ENCODE measurements around the gene CPNE4.

The CPNE4 gene

GRCh38 chr3:131731709-131732108, 303.1 kb downstream of the CPNE4 start:
- H3K4me1 Mint-ChIP-seq, result no peaks in the 10 kb centered on the region
- no peak overlapping the region for H3K27ac Mint-ChIP-seq
- ATAC-seq (ENCODE audit: low read depth), result no peak
- no peaks in the 10 kb centered on the region for H3K9me3 Mint-ChIP-seq
- H3K27me3 Mint-ChIP-seq, result no peaks in the 10 kb centered on the region
- H3K4me3 Mint-ChIP-seq, result no peak overlapping the region
- no peak for DNase-seq (ENCODE audit: low spot score in 2 of 2)
- H3K36me3 Mint-ChIP-seq, result no peaks in the 10 kb centered on the region

- no peak overlapping the region for H3K4me3 Mint-ChIP-seq
- no peak for ATAC-seq (ENCODE audit: low read depth)
- H3K27ac Mint-ChIP-seq, result no peak overlapping the region
- no peaks in the 10 kb centered on the region for H3K36me3 Mint-ChIP-seq
- H3K9me3 Mint-ChIP-seq, result no peaks in the 10 kb centered on the region
- H3K4me1 Mint-ChIP-seq, result no peaks in the 10 kb centered on the region
- no peak for DNase-seq (ENCODE audit: low spot score in 2 of 2)
- H3K27me3 Mint-ChIP-seq, result no peaks in the 10 kb centered on the region
Observed at GRCh38 chr3:131730581-131730980, 304.2 kb downstream of the CPNE4 start.

- no peaks in the 10 kb centered on the region for H3K36me3 Mint-ChIP-seq
Observed at GRCh38 chr3:131729643-131730017, 305.2 kb downstream of the CPNE4 start.

GRCh38 chr3:131728898-131729642, 305.7 kb downstream of the CPNE4 start:
- no peaks in the 10 kb centered on the region for H3K4me1 Mint-ChIP-seq
- no peak for ATAC-seq (ENCODE audit: low read depth)
- no peaks in the 10 kb centered on the region for H3K36me3 Mint-ChIP-seq
- no peak overlapping the region for H3K4me3 Mint-ChIP-seq
- no peaks in the 10 kb centered on the region for H3K9me3 Mint-ChIP-seq
- H3K27me3 Mint-ChIP-seq, result peaks cover 2% of the 10 kb centered on the region
- no peak for DNase-seq (ENCODE audit: low spot score in 2 of 2)
- H3K27ac Mint-ChIP-seq, result no peak overlapping the region

More at GRCh38 chr3:131729643-131730017, 305.2 kb downstream of the CPNE4 start:
- H3K9me3 Mint-ChIP-seq, result no peaks in the 10 kb centered on the region
- no peak overlapping the region for H3K27ac Mint-ChIP-seq
- H3K4me1 Mint-ChIP-seq, result no peaks in the 10 kb centered on the region
- no peak overlapping the region for H3K4me3 Mint-ChIP-seq
- ATAC-seq (ENCODE audit: low read depth) (no peak), DNase-seq (ENCODE audit: low spot score in 2 of 2) (no peak)
- H3K27me3 Mint-ChIP-seq, result no peaks in the 10 kb centered on the region

GRCh38 chr3:131725414-131725813, 309.4 kb downstream of the CPNE4 start:
- H3K27ac Mint-ChIP-seq, result no peak overlapping the region
- H3K9me3 Mint-ChIP-seq, result no peaks in the 10 kb centered on the region
- H3K27me3 Mint-ChIP-seq, result peaks cover 7% of the 10 kb centered on the region
- H3K36me3 Mint-ChIP-seq, result no peaks in the 10 kb centered on the region
- H3K4me1 Mint-ChIP-seq, result no peaks in the 10 kb centered on the region
- no peak for ATAC-seq (ENCODE audit: low read depth)
- no peak overlapping the region for H3K4me3 Mint-ChIP-seq
- DNase-seq (ENCODE audit: low spot score in 2 of 2), result no peak

- ATAC-seq (ENCODE audit: low read depth) (no peak), DNase-seq (ENCODE audit: low spot score in 2 of 2) (no peak)
- Mint-ChIP-seq H3K9me3 (no peaks in the 10 kb centered on the region), H3K4me1 (no peaks in the 10 kb centered on the region), H3K27ac (no peak overlapping the region), H3K36me3 (no peaks in the 10 kb centered on the region), H3K27me3 (peaks cover 7% of the 10 kb centered on the region), H3K4me3 (no peak overlapping the region)
Observed at GRCh38 chr3:131723343-131723742, 311.5 kb downstream of the CPNE4 start.

- no peaks in the 10 kb centered on the region for H3K36me3 Mint-ChIP-seq
- no peaks in the 10 kb centered on the region for H3K9me3 Mint-ChIP-seq
- no peak for DNase-seq (ENCODE audit: low spot score in 2 of 2)
- no peaks in the 10 kb centered on the region for H3K4me1 Mint-ChIP-seq
- no peak for ATAC-seq (ENCODE audit: low read depth)
- no peak overlapping the region for H3K27ac Mint-ChIP-seq
- H3K4me3 Mint-ChIP-seq, result no peak overlapping the region
- peaks cover 4% of the 10 kb centered on the region for H3K27me3 Mint-ChIP-seq
Observed at GRCh38 chr3:131717493-131717892, 317.3 kb downstream of the CPNE4 start.

- no peak for DNase-seq (ENCODE audit: low spot score in 2 of 2)
- ATAC-seq (ENCODE audit: low read depth), result no peak
- no peak overlapping the region for H3K27ac Mint-ChIP-seq
- H3K4me3 Mint-ChIP-seq, result no peak overlapping the region
- no peaks in the 10 kb centered on the region for H3K9me3 Mint-ChIP-seq
- H3K27me3 Mint-ChIP-seq, result peaks cover 3% of the 10 kb centered on the region
- no peaks in the 10 kb centered on the region for H3K36me3 Mint-ChIP-seq
- H3K4me1 Mint-ChIP-seq, result no peaks in the 10 kb centered on the region
Observed at GRCh38 chr3:131716943-131717342, 317.9 kb downstream of the CPNE4 start.

GRCh38 chr3:131716007-131716406, 318.8 kb downstream of the CPNE4 start:
- ATAC-seq (ENCODE audit: low read depth) (no peak), DNase-seq (ENCODE audit: low spot score in 2 of 2) (no peak)
- Mint-ChIP-seq H3K4me1 (no peaks in the 10 kb centered on the region), H3K36me3 (no peaks in the 10 kb centered on the region), H3K27ac (no peak overlapping the region), H3K9me3 (no peaks in the 10 kb centered on the region), H3K4me3 (no peak overlapping the region), H3K27me3 (peaks cover 3% of the 10 kb centered on the region)

GRCh38 chr3:131714585-131715220, 320.1 kb downstream of the CPNE4 start:
- H3K9me3 Mint-ChIP-seq, result no peaks in the 10 kb centered on the region
- no peak overlapping the region for H3K4me3 Mint-ChIP-seq
- no peak overlapping the region for H3K27ac Mint-ChIP-seq
- no peaks in the 10 kb centered on the region for H3K27me3 Mint-ChIP-seq
- DNase-seq (ENCODE audit: low spot score in 2 of 2) (no peak), ATAC-seq (ENCODE audit: low read depth) (no peak)
- no peaks in the 10 kb centered on the region for H3K4me1 Mint-ChIP-seq
- no peaks in the 10 kb centered on the region for H3K36me3 Mint-ChIP-seq

GRCh38 chr3:131713416-131714123, 321.2 kb downstream of the CPNE4 start:
- no peaks in the 10 kb centered on the region for H3K4me1 Mint-ChIP-seq
- no peaks in the 10 kb centered on the region for H3K27me3 Mint-ChIP-seq
- no peaks in the 10 kb centered on the region for H3K36me3 Mint-ChIP-seq
- H3K4me3 Mint-ChIP-seq, result no peak overlapping the region
- H3K9me3 Mint-ChIP-seq, result no peaks in the 10 kb centered on the region
- no peak for DNase-seq (ENCODE audit: low spot score in 2 of 2)
- H3K27ac Mint-ChIP-seq, result no peak overlapping the region
- no peak for ATAC-seq (ENCODE audit: low read depth)

GRCh38 chr3:131712662-131713061, 322.2 kb downstream of the CPNE4 start:
- Mint-ChIP-seq H3K4me1 (no peaks in the 10 kb centered on the region), H3K4me3 (no peak overlapping the region), H3K27me3 (peaks cover 6% of the 10 kb centered on the region), H3K9me3 (no peaks in the 10 kb centered on the region), H3K27ac (no peak overlapping the region), H3K36me3 (no peaks in the 10 kb centered on the region)
- ATAC-seq (ENCODE audit: low read depth) (no peak), DNase-seq (ENCODE audit: low spot score in 2 of 2) (no peak)

- no peaks in the 10 kb centered on the region for H3K36me3 Mint-ChIP-seq
- DNase-seq (ENCODE audit: low spot score in 2 of 2) (no peak), ATAC-seq (ENCODE audit: low read depth) (no peak)
- H3K9me3 Mint-ChIP-seq, result no peaks in the 10 kb centered on the region
- no peaks in the 10 kb centered on the region for H3K4me1 Mint-ChIP-seq
- H3K27me3 Mint-ChIP-seq, result peaks cover 10% of the 10 kb centered on the region
- H3K4me3 Mint-ChIP-seq, result no peak overlapping the region
- H3K27ac Mint-ChIP-seq, result no peak overlapping the region
Observed at GRCh38 chr3:131711114-131711768, 323.6 kb downstream of the CPNE4 start.

GRCh38 chr3:131708241-131708640, 326.6 kb downstream of the CPNE4 start:
- ATAC-seq (ENCODE audit: low read depth) (no peak), DNase-seq (ENCODE audit: low spot score in 2 of 2) (no peak)
- H3K4me3 Mint-ChIP-seq, result no peak overlapping the region
- H3K27ac Mint-ChIP-seq, result no peak overlapping the region
- no peaks in the 10 kb centered on the region for H3K4me1 Mint-ChIP-seq
- no peaks in the 10 kb centered on the region for H3K9me3 Mint-ChIP-seq
- H3K36me3 Mint-ChIP-seq, result no peaks in the 10 kb centered on the region
- H3K27me3 Mint-ChIP-seq, result peaks cover 10% of the 10 kb centered on the region

Measured in memory B cell (primary cell).